ENCODE data around the gene TMEM221. TPM values are rescaled to one million over a fixed set of nuclear protein-coding genes. Genes with fewer than 3 reads are reported as not detected.
A peak's percentile ranks its signal among the peaks of the same experiment; 100 is the strongest.

Gene TMEM221
- total and polyA plus RNA-seq, 9 of the 15 experiments (the other 6 are each of a cell fraction or from before 2014, with no cell fraction given) = 0.06 to 0.35 TPM; not detected in 7

DNA sequence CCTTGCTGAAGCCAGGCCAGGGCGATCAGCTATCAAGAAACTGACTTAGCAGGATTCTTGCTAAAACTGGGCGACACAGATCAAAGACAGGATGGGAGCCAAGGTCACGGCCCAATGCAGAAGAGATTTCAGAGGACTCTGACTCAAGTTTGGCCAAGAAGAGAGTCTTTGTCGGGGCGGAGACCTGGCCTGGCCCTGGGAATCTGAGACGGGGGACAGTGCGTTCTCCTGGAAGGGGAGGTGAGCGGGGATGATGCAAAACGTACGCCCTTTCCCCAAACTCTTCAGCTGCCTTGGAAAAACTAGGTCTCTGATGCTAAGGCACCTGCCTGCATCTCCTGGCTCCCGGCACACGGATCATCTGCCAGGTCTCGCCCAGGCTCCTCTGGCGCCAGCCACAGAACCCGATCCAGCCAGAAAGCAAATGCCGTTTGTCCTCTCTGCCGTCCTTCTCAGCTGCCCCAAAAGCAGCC is 18.8 kb downstream of the TMEM221 start:
- Histone ChIP-seq H3K4me2 (ENCODE audit: insufficient read depth, low read length) (no peak overlapping the region), H3K9ac (ENCODE audit: insufficient read depth in 1 of 2, low read depth in 2 of 2, low read length in 2 of 2) (peak overlapping the region in 1 of 2 experiments; percentile 71; a peak in 1 of 4 replicates), H3K27ac (ENCODE audit: extremely low read depth, low read depth, low read length) (no peak overlapping the region), H3K9me3 (replicated peaks; ENCODE audit: control insufficient read depth, insufficient read depth, low read depth, low read length) (no peaks in the 10 kb centered on the region), H3K9me1 (ENCODE audit: control insufficient read depth, insufficient read depth, low read length) (no peaks in the 10 kb centered on the region), H2AFZ (ENCODE audit: low read depth, low read length) (no peak overlapping the region), H3K4me1 (replicated peaks in 1 of 2; ENCODE audit: control insufficient read depth in 2 of 2, insufficient read depth in 2 of 2, low read length in 2 of 2) (peaks cover 3 to 12% of the 10 kb centered on the region in 2 experiments; a peak in 3 of 5 replicates), H3K79me2 (ENCODE audit: control insufficient read depth, insufficient read depth, low read length) (no peaks in the 10 kb centered on the region), H4K20me1 (replicated peaks; ENCODE audit: control insufficient read depth, insufficient read depth, low read length) (no peaks in the 10 kb centered on the region; the same call in 1 of the 2 replicates), H3K36me3 (ENCODE audit: control insufficient read depth, insufficient read depth, low read length) (no peaks in the 10 kb centered on the region), H3K4me3 (no peak overlapping the region), H3K27me3 (ENCODE audit: control insufficient read depth in 2 of 2, insufficient read depth in 2 of 2, low read length in 2 of 2) (no peaks in the 10 kb centered on the region)
- peak; percentile 56 for FAIRE-seq
- ATAC-seq = no peak
- in situ Hi-C loops (cut with MboI) = no loop called here
- ChIA-PET CTCF (ENCODE audit: low intra/inter-chr PET ratio) (no interaction called here), POLR2A (interaction anchor here (0.6 to 0.9 kb wide), 3 partner anchors 10 to 17 kb away, joined by 3 to 5 read pairs (median 4); no protein-coding TSS in a partner anchor)
- intact Hi-C loops (cut with micrococcal nuclease) = no loop called here
- no TSS peak for BruUV-seq (replicated peaks)
- DNase-seq (ENCODE audit: extremely low read depth in 1 of 4, low spot score in 3 of 4) = peak in 1 of 4 experiments; percentile 16
- WGBS (ENCODE audit: insufficient coverage, low coverage, missing lambda C conversion rate) = 21% methylated on average over 17 of the region's 17 CpGs
- TF ChIP-seq TBP (optimal IDR thresholded peaks at IDR 0.05; ENCODE audit: low read depth, low read length) (no peak), EP300 (IDR thresholded peaks at IDR 0.05; ENCODE audit: low read length) (no peak), ZNF217 (CRISPR knock-in tag; IDR thresholded peaks at IDR 0.05) (no peak), ZNF197 (CRISPR knock-in tag; IDR thresholded peaks at IDR 0.05; ENCODE audit: low read depth) (no peak), NR2C2 (CRISPR knock-in tag; IDR thresholded peaks at IDR 0.05) (no peak), NR2C2 (tag; IDR thresholded peaks at IDR 0.05) (no peak)
- TF ChIP-seq, protein P1, sequence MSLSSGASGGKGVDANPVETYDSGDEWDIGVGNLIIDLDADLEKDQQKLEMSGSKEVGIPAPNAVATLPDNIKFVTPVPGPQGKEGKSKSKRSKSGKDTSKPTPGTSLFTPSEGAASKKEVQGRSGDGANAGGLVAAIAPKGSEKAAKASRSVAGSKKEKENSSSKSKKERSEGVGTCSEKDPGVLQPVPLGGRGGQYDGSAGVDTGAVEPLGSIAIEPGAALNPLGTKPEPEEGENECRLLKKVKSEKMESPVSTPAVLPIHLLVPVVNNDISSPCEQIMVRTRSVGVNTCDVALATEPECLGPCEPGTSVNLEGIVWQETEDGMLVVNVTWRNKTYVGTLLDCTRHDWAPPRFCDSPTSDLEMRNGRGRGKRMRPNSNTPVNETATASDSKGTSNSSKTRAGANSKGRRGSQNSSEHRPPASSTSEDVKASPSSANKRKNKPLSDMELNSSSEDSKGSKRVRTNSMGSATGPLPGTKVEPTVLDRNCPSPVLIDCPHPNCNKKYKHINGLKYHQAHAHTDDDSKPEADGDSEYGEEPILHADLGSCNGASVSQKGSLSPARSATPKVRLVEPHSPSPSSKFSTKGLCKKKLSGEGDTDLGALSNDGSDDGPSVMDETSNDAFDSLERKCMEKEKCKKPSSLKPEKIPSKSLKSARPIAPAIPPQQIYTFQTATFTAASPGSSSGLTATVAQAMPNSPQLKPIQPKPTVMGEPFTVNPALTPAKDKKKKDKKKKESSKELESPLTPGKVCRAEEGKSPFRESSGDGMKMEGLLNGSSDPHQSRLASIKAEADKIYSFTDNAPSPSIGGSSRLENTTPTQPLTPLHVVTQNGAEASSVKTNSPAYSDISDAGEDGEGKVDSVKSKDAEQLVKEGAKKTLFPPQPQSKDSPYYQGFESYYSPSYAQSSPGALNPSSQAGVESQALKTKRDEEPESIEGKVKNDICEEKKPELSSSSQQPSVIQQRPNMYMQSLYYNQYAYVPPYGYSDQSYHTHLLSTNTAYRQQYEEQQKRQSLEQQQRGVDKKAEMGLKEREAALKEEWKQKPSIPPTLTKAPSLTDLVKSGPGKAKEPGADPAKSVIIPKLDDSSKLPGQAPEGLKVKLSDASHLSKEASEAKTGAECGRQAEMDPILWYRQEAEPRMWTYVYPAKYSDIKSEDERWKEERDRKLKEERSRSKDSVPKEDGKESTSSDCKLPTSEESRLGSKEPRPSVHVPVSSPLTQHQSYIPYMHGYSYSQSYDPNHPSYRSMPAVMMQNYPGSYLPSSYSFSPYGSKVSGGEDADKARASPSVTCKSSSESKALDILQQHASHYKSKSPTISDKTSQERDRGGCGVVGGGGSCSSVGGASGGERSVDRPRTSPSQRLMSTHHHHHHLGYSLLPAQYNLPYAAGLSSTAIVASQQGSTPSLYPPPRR (CRISPR knock-in tag; IDR thresholded peaks at IDR 0.05; ENCODE audit: borderline replicate concordance) = no peak
- TF ChIP-seq, protein P2, sequence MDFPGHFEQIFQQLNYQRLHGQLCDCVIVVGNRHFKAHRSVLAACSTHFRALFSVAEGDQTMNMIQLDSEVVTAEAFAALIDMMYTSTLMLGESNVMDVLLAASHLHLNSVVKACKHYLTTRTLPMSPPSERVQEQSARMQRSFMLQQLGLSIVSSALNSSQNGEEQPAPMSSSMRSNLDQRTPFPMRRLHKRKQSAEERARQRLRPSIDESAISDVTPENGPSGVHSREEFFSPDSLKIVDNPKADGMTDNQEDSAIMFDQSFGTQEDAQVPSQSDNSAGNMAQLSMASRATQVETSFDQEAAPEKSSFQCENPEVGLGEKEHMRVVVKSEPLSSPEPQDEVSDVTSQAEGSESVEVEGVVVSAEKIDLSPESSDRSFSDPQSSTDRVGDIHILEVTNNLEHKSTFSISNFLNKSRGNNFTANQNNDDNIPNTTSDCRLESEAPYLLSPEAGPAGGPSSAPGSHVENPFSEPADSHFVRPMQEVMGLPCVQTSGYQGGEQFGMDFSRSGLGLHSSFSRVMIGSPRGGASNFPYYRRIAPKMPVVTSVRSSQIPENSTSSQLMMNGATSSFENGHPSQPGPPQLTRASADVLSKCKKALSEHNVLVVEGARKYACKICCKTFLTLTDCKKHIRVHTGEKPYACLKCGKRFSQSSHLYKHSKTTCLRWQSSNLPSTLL (IDR thresholded peaks at IDR 0.05) = no peak
- TF ChIP-seq, protein P3, sequence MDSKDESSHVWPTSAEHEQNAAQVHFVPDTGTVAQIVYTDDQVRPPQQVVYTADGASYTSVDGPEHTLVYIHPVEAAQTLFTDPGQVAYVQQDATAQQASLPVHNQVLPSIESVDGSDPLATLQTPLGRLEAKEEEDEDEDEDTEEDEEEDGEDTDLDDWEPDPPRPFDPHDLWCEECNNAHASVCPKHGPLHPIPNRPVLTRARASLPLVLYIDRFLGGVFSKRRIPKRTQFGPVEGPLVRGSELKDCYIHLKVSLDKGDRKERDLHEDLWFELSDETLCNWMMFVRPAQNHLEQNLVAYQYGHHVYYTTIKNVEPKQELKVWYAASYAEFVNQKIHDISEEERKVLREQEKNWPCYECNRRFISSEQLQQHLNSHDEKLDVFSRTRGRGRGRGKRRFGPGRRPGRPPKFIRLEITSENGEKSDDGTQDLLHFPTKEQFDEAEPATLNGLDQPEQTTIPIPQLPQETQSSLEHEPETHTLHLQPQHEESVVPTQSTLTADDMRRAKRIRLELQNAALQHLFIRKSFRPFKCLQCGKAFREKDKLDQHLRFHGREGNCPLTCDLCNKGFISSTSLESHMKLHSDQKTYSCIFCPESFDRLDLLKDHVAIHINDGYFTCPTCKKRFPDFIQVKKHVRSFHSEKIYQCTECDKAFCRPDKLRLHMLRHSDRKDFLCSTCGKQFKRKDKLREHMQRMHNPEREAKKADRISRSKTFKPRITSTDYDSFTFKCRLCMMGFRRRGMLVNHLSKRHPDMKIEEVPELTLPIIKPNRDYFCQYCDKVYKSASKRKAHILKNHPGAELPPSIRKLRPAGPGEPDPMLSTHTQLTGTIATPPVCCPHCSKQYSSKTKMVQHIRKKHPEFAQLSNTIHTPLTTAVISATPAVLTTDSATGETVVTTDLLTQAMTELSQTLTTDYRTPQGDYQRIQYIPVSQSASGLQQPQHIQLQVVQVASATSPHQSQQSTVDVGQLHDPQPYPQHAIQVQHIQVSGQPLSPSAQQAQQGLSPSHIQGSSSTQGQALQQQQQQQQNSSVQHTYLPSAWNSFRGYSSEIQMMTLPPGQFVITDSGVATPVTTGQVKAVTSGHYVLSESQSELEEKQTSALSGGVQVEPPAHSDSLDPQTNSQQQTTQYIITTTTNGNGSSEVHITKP (IDR thresholded peaks at IDR 0.05; ENCODE audit: partially characterized antibody) = no peak
- TF ChIP-seq, protein P4, sequence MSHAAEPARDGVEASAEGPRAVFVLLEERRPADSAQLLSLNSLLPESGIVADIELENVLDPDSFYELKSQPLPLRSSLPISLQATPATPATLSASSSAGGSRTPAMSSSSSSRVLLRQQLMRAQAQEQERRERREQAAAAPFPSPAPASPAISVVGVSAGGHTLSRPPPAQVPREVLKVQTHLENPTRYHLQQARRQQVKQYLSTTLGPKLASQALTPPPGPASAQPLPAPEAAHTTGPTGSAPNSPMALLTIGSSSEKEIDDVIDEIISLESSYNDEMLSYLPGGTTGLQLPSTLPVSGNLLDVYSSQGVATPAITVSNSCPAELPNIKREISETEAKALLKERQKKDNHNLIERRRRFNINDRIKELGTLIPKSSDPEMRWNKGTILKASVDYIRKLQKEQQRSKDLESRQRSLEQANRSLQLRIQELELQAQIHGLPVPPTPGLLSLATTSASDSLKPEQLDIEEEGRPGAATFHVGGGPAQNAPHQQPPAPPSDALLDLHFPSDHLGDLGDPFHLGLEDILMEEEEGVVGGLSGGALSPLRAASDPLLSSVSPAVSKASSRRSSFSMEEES (CRISPR knock-in tag; IDR thresholded peaks at IDR 0.05) = no peak

Data from K562 (cell line).